KMS-11 (cell line): Measurements from ENCODE around the gene CTDP1.

Experiments used
- H2AFZ ChIP-seq: fragments of 200-600 bp; sonication (generic); 2 replicates; pipeline ENCODE4 v1.6.1; 2016; ENCODE audit warnings: antibody characterized with exemption, mixed run types, low read depth
- H3K27ac ChIP-seq: fragments of 200-600 bp; sonication (generic); 2 replicates; pipeline ENCODE4 v1.6.1; 2016; ENCODE audit warnings: mild to moderate bottlenecking, mixed run types
- H3K27me3 ChIP-seq: fragments of 200-600 bp; sonication (generic); 2 replicates; pipeline ENCODE4 v1.6.1; 2017; ENCODE audit warnings: mild to moderate bottlenecking, low read depth, mixed run types, moderate library complexity; ENCODE audit not compliant: insufficient read depth
- H3K36me3 ChIP-seq: fragments of 200-600 bp; sonication (generic); 2 replicates; pipeline ENCODE4 v1.6.1; 2017; ENCODE audit warnings: mild to moderate bottlenecking, mixed run types; ENCODE audit not compliant: insufficient read depth
- H3K4me1 ChIP-seq: fragments of 200-600 bp; sonication (generic); 2 replicates; pipeline ENCODE4 v1.6.1; 2016; ENCODE audit warnings: mild to moderate bottlenecking, low read depth, mixed run types; ENCODE audit not compliant: poor library complexity, severe bottlenecking
- H3K4me2 ChIP-seq: fragments of 200-600 bp; sonication (generic); 2 replicates; pipeline ENCODE4 v1.7.0; 2016; ENCODE audit warnings: mild to moderate bottlenecking, mixed run types
- H3K4me3 ChIP-seq: fragments of 200-600 bp; sonication (generic); IDR thresholded peaks from 2 replicates; pipeline ENCODE4 v1.6.1; 2017; ENCODE audit warnings: low read depth, low read length, mixed read lengths; ENCODE audit not compliant: insufficient read depth
- H3K79me2 ChIP-seq: fragments of 200-600 bp; sonication (generic); 2 replicates; pipeline ENCODE4 v1.6.1; 2016; ENCODE audit warnings: low read depth, mixed run types; ENCODE audit not compliant: insufficient read depth
- H3K9ac ChIP-seq: fragments of 200-600 bp; sonication (generic); 2 replicates; pipeline ENCODE4 v1.6.1; 2016; ENCODE audit warnings: mild to moderate bottlenecking, mixed run types
- H4K20me1 ChIP-seq: fragments of 200-600 bp; sonication (generic); 2 replicates; pipeline ENCODE4 v1.6.1; 2016; ENCODE audit warnings: mild to moderate bottlenecking, mixed run types; ENCODE audit not compliant: insufficient read depth
- CTCF ChIP-seq: fragments of 200-600 bp; sonication (generic); conservative IDR thresholded peaks from 2 replicates; pipeline ENCODE4 v1.6.1; 2017; ENCODE audit warnings: low read depth, mild to moderate bottlenecking, antibody characterized with exemption, low read length, moderate library complexity, mixed read lengths

CTDP1 gene

GRCh38 chr18:79632765-79633164, 46.8 kb upstream of the CTDP1 start:
- Histone ChIP-seq H3K9ac (no peak overlapping the region), H4K20me1 (no peaks in the 10 kb centered on the region), H3K27me3 (no peaks in the 10 kb centered on the region; the same call in 1 of the 2 replicates), H3K27ac (no peak overlapping the region), H2AFZ (no peak overlapping the region), H3K79me2 (no peaks in the 10 kb centered on the region), H3K36me3 (no peaks in the 10 kb centered on the region), H3K4me3 (no peak overlapping the region), H3K4me1 (no peaks in the 10 kb centered on the region), H3K4me2 (no peak overlapping the region)
- no peak for TF ChIP-seq CTCF

- H3K4me2 ChIP-seq, result no peak overlapping the region
- H3K79me2 ChIP-seq, result no peaks in the 10 kb centered on the region
- TF ChIP-seq CTCF, result no peak
Measured at GRCh38 chr18:79634186-79634585, 45.4 kb upstream of the CTDP1 start.

GRCh38 chr18:79634593-79635426, 44.8 kb upstream of the CTDP1 start:
- no peak for TF ChIP-seq CTCF
- Histone ChIP-seq H3K27ac (no peak overlapping the region), H3K36me3 (no peaks in the 10 kb centered on the region), H3K4me1 (no peaks in the 10 kb centered on the region), H3K4me3 (no peak overlapping the region), H4K20me1 (no peaks in the 10 kb centered on the region), H3K79me2 (no peaks in the 10 kb centered on the region), H3K27me3 (no peaks in the 10 kb centered on the region), H3K9ac (no peak overlapping the region), H3K4me2 (no peak overlapping the region), H2AFZ (no peak overlapping the region)

More at GRCh38 chr18:79634186-79634585, 45.4 kb upstream of the CTDP1 start:
- Histone ChIP-seq H3K4me1 (no peaks in the 10 kb centered on the region), H3K36me3 (no peaks in the 10 kb centered on the region), H3K27ac (no peak overlapping the region), H3K27me3 (no peaks in the 10 kb centered on the region), H3K4me3 (no peak overlapping the region), H4K20me1 (no peaks in the 10 kb centered on the region), H2AFZ (no peak overlapping the region), H3K9ac (no peak overlapping the region)

- Histone ChIP-seq H3K4me2 (no peak overlapping the region), H3K4me3 (no peak overlapping the region), H3K27ac (no peak overlapping the region), H4K20me1 (no peaks in the 10 kb centered on the region), H3K27me3 (no peaks in the 10 kb centered on the region), H3K9ac (no peak overlapping the region), H3K4me1 (no peaks in the 10 kb centered on the region), H2AFZ (no peak overlapping the region), H3K36me3 (no peaks in the 10 kb centered on the region), H3K79me2 (no peaks in the 10 kb centered on the region)
- TF ChIP-seq CTCF, result no peak
Measured at GRCh38 chr18:79635427-79635726, 44.2 kb upstream of the CTDP1 start.
